Measurements from ENCODE around the gene LAMA5.

LAMA5 gene

DNA sequence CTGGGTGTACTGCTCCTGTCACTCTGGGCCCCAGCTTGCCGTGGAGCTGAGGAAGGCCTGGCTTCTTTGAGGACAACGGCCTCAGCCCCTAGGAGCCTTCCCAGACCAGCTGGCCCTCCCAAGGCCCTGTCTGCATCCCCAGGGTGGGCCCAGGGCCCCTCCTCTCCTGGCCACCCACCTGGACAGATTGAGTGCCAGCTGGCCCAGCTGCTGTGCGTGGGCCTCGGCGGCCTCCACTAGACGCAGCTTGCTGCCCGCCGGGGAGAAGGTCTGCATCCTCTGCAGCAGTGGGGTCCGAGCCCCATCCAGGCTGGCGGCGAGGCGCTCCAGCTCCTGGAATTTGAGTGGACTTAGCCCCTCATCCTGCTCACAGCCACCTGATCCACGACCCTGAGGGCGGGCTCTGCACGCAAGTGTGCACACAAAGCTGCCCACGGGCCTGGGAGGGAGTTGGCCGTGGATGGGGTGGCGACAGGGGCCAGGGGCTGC lies 49.9 kb downstream of the LAMA5 start:
- no peak for DNase-seq (ENCODE audit: low read depth, low spot score)

DNA sequence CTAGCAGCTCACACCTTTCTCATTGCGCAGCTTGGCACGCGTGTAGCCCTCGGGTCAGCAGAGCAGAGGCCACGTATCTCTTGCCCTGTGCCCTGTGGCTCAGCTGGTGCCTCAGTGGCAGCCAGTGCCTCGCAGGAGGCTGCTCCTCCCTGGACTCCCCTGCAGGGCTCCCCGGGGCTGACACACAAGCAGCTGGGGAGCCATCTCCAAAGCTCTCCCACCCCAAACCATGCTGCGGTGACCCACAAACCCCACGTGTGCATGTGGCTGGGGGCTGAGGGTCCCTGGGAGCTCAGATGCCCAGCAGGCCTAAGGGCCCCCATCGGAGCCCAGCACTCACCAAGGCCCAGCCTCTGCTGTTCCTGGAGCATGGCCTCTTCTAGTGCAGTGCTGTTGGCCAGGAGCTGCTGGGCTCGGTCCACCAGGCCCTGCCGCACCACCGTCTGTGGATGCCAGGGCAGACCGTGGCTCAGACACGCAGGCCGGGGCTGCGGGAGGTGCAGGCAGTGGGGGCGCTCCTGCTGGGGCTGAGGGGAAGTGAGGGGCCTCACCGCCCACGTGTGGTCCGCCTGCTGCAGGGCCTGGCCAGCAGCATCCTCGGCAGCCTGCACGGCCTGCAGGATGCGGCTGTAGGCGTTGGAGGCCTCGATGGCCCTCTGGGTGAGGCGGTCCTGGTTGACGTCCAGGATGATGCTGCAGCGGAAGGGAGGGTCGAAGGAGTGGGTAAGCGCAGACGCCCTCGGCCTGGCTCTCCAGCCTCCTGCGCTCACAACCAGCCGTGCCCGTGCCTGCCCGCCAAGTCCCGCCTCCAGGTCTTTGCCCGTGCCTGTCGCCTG lies 50.6 kb downstream of the LAMA5 start:
- DNase-seq (ENCODE audit: low read depth, low spot score) = no peak

DNA sequence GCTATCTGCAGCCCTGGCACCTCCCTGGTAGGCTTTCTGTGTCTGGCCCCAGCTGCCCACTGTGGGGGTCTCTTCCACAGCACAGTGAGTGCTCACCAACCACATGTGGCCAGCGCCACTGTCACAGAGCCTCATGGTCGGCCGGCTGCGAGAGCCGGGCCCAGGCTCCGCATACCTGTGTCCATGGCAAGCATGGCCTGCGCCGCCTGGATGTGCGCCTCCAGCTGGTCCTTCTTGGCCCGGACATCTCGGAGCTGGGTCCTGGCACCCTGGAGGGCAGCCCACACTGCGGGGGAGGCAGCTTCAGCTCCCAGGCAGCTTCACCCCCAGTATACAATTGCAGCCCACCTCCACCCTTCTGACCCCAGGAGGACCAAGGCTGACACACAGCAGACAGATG lies 51.3 kb downstream of the LAMA5 start:
- DNase-seq (ENCODE audit: low read depth, low spot score) = no peak

DNA sequence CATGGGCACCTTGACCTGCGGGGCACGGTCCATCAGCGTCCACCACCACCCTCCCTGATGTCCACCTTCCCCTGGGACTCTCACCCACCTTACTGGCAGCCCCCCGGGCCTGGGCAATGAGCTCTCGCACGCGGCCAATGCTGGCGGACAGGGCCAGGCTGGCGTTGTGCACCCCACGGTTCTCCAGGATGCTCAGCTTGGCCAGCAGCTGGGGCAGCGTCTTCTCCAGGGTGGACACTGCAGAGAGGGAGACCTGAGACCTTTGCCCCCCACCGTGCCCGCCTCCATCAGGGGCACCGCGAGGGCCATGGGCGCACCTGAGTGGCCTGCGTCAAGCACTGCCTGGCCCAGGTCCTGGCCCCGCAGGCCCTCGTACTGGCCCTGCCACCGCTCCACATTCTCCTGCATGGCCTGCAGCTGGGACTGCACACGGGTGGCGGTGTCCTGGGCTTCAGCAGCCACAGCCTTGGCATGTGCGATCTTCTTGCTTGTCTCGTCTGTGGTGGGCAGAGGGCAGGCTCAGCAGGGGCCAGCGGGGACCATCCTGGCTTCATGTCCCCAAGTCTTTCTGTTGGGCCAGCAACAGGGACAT lies 52.3 kb downstream of the LAMA5 start:
- no peak for DNase-seq (ENCODE audit: low read depth, low spot score)

DNA sequence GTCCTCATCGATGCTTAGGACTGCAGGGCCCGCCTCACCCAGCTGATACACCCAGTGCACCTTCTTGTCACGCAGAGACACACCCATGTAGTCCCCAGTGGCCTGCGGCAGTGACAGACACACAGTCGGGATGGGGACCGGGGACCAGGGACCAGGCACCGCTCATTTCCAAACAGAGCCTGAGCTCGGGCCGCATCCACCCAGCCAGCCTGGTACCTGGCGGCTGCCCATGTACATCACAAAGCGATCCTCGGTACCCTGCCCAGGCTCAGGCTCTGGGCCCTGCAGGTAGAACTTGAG lies 52.8 kb downstream of the LAMA5 start:
- DNase-seq (ENCODE audit: low read depth, low spot score) = no peak

DNA sequence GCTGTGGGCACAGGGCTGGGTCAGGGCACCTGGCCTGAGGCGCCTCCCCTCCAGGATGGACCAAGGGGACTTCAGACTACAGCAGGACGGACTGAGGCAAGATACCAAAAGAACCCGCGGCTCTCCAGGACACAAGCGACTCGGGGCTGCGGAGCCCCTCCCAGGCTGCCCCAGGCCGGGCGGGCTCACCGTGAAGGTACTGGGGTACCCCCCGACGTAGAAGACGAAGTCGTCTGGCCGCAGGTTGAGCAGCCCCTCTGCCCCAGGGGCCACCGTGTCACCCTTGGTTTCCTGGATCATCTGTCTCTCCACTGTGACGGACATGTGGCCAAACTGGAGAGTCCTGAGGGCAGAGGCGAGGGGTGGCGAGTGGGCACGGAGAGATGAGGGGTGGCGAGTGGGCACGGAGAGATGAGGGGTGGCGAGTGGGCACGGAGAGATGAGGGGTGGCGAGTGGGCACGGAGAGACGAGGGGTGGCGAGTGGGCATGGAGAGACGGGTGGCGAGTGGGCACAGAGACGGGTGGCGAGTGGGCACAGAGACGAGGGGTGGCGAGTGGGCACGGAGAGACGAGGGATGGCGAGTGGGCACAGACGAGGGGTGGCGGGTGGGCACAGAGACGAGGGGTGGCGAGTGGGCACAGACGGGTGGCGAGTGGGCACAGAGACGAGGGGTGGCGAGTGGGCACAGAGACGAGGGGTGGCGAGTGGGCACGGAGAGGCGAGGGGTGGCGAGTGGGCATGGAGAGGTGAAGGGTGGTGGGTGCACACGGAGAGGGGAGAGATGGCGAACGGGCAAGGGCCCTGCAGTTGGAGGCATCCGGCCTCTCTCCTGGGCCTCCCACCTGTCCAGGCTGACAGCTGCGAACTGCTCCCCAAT lies 53.4 kb downstream of the LAMA5 start:
- DNase-seq (ENCODE audit: low read depth, low spot score) = no peak

DNA sequence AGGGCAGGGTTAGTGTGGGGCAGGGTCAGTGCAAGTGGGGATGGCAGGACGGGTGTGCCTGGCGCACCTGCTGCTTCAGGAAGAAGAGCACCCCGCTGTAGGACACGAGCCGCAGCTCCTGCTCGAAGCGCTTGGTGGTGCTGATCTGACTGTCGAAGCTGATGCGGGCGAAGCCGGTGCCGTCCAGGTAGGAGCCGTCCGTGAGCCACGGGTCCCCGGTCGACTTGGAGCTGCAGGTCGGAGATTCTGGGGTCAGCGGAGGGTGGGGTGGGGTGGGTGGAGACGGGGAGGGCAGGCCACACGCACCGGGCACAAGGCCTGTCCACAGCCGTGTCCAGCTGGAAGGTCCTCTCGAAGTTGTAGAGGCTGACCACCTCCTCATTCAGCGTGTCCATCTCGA lies 54.1 kb downstream of the LAMA5 start:
- DNase-seq (ENCODE audit: low read depth, low spot score) = no peak

DNA sequence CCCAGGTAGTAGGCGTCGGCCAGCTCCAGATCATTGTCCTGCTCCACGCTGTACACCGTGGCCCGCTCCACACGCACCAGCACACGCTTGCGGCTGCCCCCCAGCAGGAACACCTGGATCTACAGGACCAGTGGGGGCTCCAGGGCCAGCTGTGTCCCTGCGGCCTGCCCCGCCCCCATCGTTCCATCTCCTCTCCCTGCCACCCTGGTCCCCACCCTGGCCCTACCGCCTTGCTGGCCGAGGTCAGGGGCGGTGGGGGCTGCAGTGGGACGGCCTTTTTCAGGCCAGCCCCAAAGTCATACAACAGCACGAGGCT lies 54.5 kb downstream of the LAMA5 start:
- DNase-seq (ENCODE audit: low read depth, low spot score) = no peak

DNA sequence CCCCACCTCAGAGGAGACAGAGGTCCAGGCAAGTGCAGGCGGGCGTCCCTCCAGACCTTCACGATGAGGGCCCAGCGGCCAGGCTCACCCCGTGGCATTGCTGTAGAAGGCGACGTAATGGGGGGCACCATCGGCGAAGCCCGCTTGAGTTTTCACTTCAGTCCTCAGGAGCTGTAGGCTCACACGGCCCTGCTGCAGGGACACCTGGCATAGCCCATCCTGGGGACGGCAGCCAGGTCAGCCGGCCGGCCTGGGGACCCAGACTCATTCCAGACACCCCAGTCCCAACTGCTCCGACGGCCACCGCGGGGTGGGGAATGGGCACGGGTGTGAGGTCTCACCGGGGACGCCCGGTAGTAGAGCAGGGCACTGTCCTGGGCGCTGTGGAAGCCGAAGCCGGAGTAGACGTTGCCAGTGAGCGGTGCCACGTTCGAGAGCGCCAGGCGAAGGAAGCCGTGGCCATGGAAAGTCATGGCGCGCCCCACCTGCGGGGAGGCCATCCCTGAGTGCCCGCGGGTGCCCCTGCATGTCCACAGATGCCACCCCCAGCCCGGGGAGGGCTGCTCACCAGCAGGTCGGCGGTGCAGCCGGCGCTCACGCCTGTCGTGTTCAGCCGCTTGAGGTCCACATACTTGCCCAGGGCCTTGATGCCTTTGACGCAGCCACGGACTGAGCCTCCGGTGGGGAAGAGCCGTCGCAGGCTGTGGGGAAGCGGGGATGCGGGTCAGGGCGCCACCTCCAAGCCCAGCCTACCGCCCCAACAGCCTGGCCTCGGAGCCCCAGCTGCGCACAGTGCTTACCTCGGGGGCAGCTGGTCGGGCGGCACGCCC lies 55.1 kb downstream of the LAMA5 start:
- DNase-seq (ENCODE audit: low read depth, low spot score) = no peak

DNA sequence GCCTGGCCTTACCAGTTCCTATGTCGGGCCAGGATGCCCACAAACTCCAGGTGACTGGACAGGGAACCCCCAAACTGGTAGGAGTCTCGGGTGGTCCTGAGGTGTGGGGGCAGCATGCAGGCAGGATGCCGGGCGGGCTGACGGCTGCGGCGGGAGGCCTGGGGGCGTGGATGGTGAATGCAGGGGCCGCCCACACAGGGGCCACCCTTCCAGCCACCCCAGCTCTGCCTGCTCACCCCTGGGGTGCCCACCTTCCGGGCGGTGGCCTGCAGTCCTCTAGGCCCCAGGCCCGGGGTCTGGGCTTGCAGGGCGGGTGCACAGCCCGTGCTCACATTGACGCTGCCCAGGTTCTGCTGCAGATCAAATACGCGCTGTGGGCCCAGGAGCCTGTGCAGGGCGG lies 56.0 kb downstream of the LAMA5 start:
- DNase-seq (ENCODE audit: low read depth, low spot score) = no peak

DNA sequence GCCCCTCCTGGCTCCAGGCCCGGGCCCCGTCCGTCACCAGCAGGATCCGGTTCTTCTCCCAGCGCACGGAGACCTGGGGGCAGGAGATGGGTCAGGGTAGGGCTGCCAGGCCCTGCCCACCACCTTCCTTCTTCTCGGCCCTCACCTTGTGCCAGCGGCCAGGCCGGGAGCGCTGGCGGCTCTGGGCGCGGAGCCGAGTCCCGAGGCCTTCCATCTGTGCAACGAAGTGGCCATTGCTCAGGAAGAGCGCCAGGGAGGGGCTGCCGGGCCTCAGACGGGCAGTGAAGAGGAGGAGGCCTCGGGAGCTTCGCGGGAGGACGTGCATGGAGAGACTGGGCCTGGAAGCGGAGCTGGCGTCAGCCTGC lies 56.4 kb downstream of the LAMA5 start:
- DNase-seq (ENCODE audit: low read depth, low spot score) = no peak

DNA sequence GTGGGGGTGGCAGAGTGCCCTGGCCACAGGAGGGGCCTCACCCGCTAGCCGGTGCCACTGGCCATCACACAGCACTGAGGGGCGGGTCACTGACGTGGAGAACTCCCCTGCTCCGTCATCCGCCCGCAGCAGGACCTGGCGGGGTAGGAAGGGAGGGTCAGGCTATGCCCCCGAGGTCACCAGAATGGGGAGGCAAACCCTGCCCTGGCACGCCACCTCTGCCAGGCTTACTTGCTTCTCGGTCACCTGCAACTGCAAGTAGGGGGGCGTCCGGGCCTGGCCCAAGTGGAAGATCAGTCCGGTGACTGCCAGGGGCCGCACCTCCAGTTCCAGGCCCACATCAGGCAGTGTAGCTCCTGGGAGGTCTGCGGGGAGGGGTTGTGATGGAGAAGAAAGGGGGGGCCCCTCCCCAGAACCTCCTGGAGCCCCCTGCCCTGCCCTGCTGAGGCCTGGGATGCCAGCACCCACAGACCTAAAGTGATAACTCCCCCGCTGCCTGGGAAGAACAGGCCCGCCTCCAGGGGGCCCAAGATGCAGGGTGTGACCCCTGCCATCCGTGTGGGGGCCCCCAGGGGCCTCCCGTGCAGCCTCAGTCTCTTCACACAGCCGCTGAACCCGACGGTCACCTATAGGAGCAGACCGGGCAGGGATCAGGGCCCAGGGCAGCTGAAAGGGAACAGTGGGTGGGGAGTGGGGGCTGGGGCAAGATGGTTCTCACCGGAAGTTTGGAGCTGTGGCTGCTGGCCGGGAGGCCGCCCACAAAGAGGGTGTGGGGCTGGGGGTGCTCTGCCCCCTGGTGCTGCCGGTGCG lies 57.0 kb downstream of the LAMA5 start:
- no peak for DNase-seq (ENCODE audit: low read depth, low spot score)

DNA sequence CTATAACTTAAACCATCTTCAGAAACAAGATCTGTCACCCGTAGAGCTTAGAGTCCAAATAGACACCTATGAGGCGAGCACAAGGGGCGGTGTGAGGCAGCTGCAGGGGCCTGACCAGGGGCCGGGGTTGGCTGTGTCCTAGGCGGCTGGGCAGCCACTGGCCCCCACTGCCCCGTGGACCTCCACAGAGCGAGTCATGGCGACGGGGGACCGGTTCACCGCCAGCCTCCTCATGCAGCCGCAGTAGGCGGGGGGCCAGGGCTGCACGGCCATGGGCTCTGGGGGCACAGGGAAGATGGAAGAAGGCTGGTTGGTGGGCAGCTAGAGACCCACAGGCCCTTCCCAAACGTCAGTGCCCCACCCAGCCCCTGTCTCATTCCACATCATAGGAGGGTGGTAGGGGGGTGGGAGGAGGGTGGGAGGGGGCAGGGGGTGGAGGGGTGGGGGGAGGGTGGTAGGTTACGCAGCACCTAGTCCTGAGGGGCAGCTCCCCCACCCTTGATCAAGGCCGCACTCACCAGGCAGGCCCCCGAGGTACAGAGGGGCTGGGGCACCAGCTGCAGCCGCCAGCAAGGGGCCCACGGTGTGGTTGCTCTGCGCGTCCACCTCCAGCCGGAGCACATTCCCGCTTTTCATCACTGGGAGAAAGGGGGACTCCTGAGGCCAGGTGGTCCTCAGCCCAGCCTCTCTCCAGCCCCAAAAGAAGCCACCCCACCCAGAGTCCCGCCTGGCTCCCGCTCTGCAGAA lies 57.7 kb downstream of the LAMA5 start:
- no peak for DNase-seq (ENCODE audit: low read depth, low spot score)

DNA sequence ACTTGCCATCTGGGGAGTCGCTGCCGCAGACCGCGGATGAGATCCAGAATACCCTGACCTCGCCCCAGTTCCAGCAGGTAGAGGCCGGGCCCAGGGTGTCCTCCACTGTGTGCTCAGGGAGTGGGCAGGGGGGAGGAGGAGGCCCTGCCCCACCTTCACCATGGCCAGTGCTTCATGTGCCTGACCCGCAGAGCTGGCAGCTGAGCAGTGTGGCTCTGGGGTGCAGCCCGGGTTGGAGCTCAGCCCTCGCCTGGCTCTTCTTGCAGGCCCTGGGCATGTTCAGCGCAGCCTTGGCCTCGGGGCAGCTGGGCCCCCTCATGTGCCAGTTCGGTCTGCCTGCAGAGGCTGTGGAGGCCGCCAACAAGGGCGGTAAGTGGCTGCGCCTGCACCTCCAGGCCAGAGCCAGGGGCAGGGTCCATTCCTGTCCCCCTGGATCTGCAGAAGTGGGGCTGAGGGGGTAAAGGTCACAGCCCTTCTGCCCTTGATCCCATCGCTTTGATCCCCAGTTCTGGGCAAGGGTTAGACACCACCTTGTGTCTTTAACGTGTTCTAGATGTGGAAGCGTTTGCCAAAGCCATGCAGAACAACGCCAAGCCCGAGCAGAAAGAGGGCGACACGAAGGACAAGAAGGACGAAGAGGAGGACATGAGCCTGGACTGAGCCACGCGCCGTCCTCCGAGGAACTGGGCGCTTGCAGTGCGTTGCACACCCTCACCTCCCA lies 58.9 kb downstream of the LAMA5 start:
- no peak for DNase-seq (ENCODE audit: low read depth, low spot score)

DNA sequence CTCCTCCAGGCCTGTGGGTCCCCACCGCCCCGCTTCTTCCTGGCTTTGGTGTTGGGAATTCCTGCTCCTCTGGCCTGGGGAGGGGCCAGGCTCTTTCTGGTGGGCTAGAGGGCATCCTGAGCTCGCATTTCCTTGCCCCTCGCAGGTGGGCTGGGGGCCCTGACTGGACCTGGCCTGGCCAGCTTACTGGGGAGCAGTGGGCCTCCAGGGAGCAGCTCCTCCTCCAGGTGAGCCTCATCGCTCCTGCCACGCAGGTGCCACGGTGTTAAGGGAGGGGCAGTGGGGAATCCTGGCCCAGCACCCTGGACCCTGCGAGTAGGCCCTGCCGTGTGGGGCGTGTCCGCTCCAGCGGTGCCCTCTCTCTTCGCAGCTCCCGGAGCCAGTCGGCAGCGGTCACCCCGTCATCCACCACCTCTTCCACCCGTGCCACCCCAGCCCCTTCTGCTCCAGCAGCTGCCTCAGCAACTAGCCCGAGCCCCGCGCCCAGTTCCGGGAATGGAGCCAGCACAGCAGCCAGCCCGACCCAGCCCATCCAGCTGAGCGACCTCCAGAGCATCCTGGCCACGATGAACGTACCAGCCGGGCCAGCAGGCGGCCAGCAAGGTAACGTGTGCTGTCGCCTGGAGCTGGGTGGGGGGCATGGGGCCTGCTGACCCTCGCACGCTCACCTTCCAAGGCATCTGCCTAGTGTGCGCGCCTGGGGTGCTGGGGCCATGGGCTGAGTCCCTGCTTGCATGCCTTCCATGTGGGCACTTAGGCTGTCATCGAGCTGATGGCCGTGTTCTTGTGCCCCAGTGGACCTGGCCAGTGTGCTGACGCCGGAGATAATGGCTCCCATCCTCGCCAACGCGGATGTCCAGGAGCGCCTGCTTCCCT lies 59.6 kb downstream of the LAMA5 start:
- DNase-seq (ENCODE audit: low read depth, low spot score) = no peak

DNA sequence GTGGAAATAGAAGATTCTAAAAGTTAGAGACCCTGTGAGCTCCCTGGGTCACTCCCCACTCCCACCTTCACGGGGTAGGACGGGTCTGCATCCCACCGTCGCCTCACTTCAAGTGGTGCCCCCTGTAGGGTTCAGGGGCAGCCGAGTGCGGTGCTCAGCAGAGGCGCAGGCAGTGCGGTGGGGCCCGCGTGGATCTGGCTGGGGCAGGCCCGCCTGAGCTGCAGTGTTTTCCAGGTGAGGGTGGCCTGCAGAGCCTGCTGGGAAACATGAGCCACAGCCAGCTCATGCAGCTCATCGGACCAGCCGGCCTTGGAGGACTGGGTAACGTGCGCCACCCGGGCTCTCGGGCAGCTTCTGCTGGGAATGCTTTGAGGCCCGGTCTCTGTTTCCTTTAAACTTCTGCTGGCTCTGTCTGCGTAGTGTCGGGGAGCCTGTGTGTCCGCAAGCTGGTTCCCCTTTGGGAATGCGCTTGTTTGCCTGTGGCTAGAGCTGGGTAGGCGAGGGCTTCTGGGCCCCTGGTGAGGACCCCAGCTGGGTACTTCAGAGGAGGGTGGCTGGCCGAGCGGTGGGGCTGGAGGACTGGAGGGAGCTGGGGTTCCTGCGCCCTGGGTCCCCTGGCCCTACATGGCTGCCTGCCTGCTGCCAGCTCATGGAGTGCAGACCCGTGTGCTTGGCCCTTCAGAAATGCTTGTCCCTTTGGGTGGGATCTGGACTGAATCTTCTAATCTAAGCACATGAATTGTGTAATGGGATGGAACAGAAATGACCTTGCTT lies 60.5 kb downstream of the LAMA5 start:
- no peak for DNase-seq (ENCODE audit: low read depth, low spot score)

DNA sequence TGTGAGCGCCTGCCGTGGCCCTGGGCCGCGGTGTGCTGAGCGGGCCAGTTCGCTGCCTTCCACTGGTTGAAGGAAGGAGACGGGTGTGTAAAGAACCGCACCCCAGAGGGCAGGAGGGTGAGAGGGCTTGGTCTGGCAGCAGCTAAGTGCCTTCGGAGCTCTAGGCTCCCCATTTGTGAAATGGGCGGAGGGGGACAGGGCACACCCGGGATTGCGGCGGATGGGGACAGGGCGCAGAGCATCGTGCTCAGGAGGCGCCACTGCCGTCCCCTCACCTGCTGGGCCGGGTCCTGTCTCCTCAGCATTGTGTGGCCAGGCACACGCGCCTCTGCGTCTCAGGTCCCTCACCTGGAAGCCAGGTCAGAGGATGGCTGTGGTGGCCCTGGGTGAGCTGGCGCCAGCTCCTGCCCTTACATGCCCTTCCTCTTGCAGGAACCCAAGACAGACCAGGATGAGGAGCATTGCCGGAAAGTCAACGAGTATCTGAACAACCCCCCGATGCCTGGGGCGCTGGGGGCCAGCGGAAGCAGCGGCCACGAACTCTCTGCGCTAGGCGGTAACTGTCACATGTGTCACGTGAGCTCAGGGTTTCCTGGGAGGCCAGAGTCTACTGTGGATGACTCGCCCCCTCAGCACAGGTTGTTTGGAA lies 61.2 kb downstream of the LAMA5 start:
- DNase-seq (ENCODE audit: low read depth, low spot score) = no peak
